SU-DHL-6 (cell line): ENCODE measurements around the gene KLHL25.

Experiments
- EZH2phosphoT487 ChIP-seq: fragments of 200-600 bp; sonication (generic), shearing (Covaris generic); conservative IDR thresholded peaks from 2 replicates; pipeline ENCODE4 v1.6.1; 2018; ENCODE audit warnings: mild to moderate bottlenecking, antibody characterized with exemption, low read length, moderate library complexity, mixed read lengths
- TF ChIP-seq, protein P1 (sequence below): fragments of 200-600 bp; sonication (generic); IDR thresholded peaks from one replicate; pipeline ENCODE4 v1.5.1; 2017; ENCODE audit warnings: antibody characterized with exemption, mild to moderate bottlenecking, low read length, moderate library complexity; ENCODE audit not compliant: insufficient read depth, poor library complexity, severe bottlenecking

DNA sequence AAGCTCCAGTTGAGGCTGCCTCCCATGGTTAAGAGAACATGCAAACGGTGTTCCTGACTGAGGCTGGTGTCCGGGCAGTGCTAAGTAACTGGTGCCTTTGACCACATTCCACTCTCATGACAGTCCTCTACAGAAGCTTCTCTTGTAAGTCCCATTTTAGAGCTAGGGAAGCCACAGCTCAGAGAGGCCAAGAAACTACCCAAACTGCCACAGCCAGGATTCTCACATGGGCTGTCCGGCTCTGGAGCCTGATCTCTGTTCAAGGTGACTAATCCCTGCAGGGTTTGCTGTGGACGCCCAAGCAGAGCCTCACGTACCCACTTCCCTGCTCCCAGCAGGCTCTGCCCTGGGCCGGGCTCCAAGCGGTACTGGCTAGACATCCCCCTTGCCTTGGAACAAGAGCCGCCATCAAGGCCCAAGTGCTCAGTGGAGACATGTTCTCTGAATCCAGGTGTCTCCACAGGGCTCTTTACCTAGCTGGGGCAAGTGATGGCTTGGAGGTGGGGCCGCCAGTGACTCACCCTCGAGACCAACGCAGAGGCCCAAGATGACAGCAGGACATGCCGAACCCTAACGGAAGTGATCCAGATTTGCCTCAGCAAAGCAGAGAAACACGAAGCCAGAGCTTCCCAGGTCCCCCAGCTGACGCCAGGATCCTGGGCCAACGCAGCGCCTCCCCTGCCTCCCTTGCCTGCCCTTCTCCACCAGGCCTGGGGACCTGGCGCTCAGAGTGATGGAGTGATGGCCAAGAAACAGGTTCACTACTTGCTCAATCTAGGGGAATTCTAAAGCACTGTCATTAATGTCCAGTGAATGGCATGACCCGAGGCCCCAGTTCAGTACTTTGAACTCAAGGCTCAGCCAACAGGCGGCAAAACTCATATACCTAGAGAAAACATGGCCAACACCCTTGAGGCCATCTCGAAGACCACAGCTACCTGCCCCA, 24.4 kb downstream of the KLHL25 start:
- TF ChIP-seq, protein P1, sequence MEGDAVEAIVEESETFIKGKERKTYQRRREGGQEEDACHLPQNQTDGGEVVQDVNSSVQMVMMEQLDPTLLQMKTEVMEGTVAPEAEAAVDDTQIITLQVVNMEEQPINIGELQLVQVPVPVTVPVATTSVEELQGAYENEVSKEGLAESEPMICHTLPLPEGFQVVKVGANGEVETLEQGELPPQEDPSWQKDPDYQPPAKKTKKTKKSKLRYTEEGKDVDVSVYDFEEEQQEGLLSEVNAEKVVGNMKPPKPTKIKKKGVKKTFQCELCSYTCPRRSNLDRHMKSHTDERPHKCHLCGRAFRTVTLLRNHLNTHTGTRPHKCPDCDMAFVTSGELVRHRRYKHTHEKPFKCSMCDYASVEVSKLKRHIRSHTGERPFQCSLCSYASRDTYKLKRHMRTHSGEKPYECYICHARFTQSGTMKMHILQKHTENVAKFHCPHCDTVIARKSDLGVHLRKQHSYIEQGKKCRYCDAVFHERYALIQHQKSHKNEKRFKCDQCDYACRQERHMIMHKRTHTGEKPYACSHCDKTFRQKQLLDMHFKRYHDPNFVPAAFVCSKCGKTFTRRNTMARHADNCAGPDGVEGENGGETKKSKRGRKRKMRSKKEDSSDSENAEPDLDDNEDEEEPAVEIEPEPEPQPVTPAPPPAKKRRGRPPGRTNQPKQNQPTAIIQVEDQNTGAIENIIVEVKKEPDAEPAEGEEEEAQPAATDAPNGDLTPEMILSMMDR, result no peak
- no peak for TF ChIP-seq EZH2phosphoT487
